Bone marrow (tissue), 2 donors: Measurements from ENCODE around the gene NRSN1.

Experiments used
- DNase-seq, 2 donors: peaks; one replicate each; lab custom pipeline; 2025; lab: John Stamatoyannopoulos, UW

Gene NRSN1, protein sequence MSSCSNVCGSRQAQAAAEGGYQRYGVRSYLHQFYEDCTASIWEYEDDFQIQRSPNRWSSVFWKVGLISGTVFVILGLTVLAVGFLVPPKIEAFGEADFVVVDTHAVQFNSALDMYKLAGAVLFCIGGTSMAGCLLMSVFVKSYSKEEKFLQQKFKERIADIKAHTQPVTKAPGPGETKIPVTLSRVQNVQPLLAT

DNA sequence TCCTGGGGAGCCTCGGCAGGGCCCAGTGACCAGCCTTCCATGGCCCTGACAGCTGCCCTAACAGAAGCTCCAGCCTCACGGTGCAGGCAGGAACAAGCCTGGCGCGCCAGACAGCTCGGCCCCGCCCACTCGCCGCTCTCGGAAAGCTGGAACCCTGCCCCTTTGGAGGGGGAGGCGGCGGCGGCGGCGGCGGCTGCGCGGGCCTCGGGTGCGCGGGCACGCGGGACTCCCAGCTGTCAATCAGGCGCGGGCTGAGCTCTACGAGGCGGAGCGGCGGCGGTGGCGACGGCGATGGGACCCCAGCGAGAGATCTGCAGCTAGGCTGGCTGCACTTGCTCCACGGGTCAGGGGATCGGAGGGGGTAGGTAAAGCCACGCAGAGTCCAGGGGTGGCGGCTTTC, at the start of gene NRSN1:
NRSN1 (plus strand) TSS at position 236 of the 400 bp plus-strand sequence. CDS start 8,113 bp downstream, outside the sequence.
- no peak for DNase-seq

DNA sequence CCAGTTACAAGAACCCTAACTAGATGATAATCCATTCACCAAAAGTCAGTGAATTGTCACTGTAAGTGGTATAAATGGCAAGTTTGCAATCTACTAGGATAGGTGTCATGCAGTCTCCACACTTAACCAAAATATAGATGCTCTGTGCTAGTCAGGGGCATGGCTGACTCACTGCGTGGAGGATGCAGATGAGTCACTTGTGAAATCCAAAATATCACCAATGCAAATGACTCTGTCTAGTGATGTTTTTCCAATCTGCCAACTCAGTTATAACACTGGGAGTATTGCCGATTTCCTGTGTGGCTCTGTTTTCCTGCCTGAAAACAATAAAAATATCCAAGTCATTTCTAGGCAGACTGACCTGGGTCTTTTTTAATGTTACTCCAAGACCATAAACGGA, 47.8 kb upstream of the NRSN1 start:
- no peak for DNase-seq

DNA sequence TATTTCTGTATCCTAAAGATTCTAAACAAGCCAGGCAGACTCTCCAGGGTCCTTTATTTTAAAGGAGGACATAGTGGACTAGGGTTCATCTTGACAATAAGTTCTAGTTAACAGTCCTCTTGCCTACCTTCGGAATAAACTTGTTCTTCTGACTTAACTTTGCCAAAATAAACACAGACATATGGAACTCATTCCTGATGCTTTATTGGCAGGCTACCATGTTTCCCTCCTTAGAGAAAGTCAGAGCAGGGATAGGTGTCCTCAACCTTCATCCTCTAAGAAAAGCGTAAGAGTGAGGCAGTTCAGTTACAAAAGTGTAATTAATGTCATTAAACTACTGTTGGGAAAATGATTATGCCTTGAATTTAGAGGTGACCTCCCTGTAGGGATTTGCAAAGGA, 46.9 kb upstream of the NRSN1 start:
- DNase-seq, result no peak

DNA sequence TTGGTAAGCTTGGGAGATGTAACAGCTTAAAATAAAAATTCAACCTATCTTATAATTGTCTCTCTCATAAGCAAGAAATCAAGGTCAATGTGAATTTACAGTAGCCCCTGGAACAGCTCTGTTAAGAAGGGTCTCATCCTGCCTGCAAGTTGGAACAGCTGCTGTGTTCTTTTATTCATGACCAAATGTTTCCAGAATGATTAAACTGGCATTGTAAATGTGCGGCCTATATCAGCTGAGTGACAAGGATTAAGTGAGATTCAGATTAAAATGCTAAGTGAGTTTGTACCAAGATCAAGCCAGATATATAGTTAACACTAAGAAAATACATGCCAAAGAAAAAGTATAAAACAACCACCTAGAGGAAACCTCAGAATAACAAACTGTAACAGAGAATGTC, 45.3 kb upstream of the NRSN1 start:
- DNase-seq, result no peak

DNA sequence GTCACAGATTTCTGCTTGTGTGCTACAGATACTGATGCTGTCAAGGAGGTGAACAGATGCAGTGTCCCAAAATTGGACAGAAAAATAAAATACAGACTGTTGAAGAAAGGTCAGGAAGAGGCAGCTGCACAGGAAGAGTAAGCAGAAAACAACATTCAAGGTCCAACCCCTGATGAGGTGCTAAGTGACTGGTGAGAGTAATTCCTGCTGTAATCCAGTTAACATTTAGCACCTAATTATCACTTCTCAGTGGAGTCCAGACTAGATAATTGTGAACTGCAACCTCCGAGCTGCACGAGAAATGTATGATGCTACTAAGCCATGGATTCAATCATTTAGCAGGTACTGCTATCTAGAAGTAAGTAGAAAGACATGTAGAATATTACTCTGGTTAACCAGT, 36.3 kb upstream of the NRSN1 start:
- DNase-seq, result no peak

DNA sequence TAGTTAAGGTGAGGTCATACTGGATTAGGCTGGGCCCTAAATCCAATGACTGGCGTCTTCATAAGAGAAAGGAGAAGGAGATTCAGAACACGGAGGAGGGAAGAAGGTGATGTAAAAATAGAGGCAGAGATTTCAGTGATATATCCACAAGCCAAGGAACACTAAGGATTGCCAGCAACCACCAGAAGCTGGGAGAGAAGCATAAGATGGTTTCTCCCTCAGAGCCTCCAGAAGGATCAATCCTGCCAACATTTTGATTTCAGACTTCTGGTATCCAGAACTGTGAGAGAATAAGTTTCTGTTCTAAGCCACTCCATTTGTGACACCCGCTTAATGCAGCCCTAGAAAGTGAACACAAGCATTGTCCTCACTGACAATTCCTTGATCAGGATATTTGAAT, 33.6 kb upstream of the NRSN1 start:
- no peak for DNase-seq

DNA sequence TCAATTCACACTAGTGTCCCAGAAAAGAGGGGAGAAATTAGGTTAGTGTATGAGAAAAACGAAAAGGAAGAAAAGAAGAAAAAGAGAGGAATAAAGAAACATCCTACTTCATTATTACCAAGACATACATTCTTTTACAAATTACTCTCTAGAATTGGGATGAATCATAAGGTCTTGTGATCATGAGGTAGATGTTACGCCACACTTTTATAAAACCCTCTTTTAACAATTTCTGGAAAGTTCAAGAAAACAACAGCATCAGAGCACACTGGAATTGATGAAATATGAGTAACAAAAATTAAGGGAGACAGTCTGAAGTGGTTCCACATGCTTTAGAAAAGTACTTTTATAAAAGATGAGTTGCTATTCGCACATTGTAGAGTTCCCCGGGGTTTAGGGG, 32.6 kb upstream of the NRSN1 start:
- DNase-seq, result no peak

DNA sequence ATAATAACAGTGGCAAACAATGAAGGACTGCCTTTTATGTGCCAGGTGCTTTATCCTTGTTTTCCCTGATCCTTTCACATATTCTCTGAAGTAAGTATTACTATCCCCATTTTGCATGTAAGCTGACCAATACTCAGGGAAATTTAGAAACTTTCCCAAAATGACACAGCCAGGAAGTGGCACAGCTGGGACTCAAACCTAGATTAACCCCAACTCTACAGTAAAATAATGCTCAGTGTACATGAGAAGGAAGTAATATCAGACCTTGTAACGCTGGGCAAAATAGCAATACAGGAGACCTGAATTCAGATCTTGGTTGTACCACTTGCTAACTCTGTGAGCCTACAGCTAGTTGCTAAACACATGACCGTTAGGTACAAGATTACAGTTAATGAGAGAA, 26.8 kb upstream of the NRSN1 start:
- no peak for DNase-seq

DNA sequence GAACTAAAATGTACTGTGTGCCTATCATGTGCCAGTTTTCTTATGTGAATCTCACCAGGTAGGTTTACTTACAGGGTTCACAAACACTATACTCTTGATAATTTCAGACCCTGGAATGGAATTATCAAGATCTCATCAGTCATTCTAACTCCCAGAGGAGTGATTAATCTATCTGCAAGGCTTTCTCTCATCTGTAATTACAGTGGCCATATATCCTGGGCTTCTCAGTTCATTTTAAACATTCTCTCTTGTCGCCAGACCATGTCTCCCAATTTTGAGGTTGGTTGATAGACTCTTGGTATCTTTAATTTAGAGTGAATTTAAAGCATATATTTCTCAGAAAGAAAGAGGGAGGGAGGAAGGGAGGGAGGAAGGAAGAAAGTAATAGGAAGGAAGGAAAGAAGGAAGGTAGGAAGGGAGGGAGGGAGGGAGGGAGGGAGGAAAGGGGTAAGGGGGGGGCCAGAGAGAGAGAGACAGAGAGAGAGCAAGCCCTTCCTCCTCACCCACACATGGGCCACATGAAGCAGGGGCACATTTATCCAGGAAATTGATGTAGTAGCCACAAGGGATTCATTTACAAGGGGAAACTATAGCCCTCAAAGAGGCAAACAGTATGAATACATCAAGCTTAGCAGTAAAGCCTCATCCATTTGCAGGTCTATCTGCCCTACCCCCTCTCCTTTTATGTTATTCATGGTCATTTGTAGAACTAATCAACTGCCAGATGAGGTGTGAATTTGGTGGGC, 25.8 kb upstream of the NRSN1 start:
- no peak for DNase-seq

DNA sequence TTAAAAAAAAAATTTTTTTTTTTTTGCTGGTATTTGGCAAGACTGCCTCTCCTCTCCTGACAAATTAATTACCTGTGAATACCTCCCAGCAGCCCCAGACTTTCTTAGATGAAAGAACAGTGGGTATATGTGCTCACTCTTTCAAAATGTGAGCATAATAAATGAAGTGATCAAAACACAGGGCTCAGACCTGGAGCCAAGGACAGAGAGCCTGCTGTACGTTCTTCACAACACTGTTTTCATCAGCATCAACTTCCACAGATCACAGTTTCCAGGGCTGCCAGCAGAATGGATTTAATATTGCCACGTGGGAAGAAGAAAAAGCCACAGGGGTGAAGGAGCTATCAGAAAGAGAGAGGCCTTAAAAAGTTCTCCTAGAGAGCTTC, 25.3 kb upstream of the NRSN1 start:
- DNase-seq, result no peak

DNA sequence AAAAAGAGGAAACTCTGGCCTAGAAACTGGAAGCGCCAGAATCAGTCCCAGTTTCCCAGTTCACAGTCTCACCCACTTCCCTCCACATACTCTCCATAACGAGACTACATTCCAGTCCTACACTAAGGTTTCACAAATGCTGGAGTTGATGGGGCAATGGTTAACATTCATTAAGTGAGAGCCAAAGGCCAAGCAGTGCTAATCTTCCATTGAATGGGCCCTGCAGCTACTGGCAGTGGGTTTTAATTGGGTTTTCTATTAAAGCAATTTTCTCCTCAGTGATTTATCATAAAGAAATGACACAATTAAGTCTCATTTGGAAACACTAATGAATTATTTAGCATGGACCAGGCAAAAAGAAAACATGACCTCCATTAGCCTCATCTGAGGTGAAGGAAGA, 20.8 kb upstream of the NRSN1 start:
- no peak for DNase-seq

DNA sequence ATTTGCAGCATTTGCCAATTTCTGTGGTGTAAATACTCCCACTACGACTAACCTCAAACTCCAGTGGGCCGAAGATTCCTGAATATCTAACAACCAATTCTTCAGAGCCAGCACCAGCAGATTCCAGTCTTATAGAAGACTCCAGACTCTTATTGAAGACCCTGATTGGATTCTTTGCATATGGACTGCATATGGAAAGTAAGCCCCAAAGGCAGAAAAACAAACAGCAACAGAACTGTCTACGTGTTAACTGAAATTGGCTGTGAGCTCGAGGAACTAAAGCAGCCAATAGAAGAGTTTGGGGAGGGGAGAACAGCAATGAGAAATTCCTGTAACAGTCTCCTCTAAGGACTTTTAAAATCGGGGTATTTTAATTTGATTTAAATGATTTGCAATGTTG, 19.7 kb upstream of the NRSN1 start:
- no peak for DNase-seq

DNA sequence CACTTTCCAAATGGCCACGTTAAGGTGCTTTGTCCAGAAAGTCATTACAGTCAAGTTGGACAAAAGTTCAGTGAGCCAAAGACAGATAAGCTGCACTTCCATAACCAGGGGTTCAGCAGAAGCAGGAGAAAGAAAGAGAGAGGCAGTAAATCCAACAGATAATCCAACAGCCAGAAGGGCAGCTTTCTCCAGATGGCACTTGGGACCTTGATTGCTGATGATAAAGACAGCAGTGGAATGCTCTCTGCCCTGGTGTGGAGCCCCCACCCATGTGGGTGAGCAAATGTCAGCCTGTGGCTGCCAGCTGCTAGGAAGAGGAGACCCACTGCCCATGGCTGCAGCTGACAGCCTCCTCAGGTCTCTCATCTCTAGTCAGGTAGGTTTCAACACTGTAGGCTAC, 18.7 kb upstream of the NRSN1 start:
- DNase-seq, result no peak

DNA sequence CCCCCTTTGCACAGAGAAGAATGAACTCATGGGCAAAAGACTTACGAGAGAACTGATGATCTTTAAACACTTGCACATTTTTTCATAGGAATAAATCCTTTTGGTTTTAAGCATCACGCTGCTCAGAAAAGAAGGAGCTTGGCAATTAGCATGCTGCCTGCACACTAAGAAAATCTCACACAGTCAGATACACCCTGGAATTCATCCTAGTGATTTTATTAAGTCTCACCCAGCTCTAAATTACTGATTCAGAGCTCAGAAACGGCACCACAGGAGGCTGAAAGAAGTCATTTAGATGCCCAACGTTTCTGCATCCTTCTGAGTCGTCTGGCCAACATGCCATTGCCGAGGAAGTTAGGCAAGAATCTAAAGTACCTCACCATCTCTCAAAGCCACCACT, 18.0 kb upstream of the NRSN1 start:
- DNase-seq, result no peak

DNA sequence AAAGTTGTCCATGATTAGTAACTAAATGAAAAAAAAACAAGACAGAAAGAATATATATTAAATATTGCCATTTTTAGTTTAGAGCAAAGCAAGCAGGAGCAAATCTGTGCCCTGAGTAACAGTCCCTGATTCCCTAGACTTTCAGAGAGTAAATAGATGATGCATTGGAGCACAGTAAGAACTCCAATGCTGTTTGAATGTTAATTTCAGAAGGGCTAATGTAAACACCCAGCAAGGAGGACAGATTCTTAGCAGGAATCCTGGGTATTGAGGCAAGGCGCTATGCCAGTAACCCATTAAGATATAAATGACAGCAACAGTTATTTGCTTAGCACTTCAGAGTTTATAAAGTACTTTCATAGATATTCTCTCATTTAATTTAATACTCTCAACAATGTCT, 15.6 kb upstream of the NRSN1 start:
- no peak for DNase-seq

DNA sequence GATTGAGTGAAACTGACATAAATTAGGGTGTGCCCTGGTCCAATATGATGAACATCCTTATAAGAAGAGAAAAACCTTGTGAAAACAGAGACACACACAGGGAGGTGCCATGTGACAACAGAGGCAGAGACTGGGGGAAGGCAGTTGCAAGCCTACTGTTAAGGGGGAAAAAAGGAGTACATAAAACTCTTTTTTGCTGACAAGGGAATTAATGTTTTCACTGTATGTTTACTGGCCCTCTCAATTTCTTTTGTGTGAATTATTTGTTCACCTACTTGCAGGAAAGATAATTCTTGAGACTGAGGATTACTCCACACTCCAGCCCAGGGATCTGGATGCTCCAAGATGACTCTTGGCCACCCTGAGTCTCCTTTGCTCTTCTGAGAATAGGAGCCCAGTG, 12.1 kb upstream of the NRSN1 start:
- DNase-seq, result no peak

DNA sequence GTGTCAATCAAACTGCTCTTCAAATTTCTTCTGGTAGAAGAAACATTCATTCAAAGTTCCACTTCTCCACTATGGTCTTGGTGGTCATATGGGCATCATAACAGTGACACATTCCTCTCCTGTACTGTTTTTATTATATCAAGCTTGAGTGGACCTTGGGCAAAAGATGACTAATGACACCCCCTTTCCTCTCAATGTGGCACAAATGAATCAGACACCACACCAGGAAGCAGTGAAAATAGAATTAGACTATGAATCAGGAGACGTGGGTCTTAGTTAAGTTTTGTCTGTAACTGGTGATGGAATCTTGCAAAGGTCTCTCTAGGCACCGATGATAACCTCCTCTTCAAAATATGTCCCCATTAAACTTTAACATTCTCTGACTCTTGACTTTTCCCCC, 9.0 kb upstream of the NRSN1 start:
- no peak for DNase-seq

DNA sequence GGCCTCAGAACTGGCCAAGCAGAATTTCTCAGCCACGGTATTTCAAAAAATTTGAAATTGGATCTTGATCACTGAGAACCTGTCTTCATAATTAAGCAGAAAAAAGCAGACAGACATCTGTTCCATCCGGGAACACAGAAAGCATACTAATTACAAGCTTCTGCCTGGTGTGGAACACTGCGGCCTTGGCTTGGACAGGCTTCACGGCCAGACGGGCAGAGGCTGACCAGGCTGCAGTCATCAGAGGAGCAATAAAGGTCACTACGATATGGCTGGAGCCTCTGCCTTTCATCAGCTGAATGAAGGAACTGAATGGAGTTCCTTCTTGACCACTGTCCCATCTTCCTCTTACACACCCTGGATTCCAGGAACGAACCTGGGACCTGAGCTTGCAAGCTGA, 3.9 kb upstream of the NRSN1 start:
- no peak for DNase-seq

DNA sequence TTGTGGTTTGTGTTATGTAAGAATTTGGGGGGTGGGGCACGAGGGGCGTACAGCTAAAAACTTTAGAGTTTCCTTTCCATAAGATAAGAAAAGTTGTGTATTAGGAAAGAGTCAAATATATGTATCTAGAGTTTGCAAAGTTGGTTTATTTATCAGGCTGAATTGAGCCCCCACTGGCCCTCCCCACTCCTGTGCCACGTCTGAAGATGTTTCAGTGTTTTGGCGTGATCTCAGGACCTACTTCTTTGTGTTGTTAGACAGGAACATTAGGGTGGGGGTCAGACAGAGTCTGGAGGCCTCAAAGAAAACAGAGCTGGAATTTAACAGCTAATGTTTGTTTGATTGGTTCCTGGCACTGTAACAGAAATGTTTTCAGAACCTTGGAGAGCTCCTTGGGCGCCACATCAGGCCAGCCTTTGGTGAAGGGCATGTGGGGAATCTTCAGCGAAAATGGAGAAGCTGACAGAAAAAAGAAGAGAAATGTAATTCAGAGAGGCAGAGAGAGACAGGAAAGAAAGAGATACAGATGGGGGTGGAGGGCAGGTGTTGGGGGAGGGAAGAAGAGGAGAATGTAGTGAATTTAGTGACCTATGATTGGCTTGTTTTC, 674 bp downstream of the NRSN1 start:
- DNase-seq, result peak in 1 of 2 donors; percentile 6

DNA sequence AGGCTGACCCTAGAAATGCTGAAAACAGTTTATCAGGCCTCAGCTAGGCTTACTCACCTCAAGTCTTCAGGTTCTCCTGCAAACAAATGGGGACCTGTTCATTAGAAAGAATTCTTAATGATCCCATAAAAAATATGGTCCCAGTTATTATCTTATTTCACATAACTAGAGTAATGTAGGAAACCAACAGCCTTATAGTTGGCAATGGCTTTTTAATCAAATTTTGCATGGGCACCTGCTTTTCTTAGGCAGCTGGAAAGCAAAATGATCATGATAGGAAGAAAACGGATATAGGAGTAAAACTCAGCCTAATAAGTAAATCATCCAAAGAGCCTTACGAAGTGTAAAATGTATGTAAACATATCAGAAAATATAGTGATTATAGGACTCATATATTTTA, 1.3 kb downstream of the NRSN1 start:
- DNase-seq, result no peak

DNA sequence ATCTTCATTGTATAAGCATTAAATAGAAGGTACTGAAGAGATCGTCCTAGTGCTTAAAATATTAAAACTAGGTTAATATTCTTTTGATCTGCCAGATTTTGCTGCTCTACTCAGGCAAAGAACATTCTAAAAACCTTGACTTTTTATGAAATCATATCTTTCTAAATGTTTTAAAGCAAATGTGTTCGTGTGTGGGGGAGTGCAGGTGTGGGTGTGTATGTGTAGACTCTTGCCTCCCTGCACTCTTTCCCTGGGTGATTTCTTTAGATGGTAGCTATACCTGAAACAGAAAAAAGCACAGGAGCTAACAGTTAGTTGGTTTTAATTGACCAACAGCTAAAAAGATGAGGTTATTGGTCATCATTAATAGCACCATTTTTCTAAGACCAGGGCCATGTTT, 5.7 kb downstream of the NRSN1 start:
- no peak for DNase-seq

DNA sequence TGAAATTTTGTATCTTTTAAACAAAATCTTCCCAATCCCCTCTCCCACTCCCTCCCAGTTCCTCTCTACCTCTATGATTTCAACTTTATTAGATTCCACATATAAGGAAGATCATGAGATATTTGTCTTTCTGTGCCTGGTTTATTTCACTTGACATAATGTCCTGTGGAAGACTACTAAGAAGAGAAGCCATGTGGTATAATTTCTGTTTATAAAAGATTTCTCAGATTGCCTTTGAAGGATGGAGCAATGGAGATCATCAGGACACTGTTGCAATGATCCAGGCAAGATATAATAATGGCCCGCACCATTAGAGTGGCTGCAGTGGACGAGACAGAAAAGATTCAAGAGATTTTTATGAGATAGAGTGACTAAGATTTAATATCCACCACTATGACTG, 13.1 kb downstream of the NRSN1 start:
- DNase-seq, result no peak

DNA sequence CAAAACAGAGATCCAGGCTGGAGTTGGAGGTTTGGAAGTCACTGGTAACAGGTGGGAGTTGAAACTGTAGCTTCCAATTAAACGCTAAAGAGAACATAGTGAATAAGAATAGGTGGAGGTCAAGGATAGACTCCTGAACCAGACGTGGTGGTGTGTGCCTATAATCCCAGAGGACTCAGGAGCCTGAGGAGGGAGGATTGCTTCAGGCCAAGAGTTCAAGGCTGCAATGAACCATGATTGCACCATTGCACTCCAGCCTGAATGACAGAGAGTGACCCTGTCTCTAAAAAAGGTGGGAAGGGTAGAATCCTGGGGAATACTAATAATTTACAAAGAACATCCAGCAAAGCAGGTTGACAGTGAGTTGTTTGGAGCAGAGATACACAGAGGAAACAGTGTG, 13.6 kb downstream of the NRSN1 start:
- DNase-seq, result no peak

DNA sequence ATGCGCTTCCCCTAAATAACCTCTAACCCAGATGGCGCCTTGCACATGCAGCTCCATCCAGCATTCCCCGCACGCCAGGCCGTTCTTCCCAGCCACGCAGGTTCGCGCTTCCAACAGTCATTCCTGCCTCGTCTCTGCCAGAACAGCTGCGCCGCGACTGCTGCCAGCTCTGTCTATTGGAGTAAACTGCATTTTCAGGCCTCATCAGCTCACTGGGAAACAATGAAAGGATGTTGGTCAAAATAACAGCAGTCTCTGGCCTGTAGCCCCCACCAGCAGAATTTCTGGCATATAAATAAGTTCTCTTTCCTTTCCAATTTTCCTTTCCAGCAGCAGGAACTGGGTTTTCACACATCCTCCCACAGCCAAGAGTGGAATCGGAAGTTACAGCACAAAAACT, 14.6 kb downstream of the NRSN1 start:
- no peak for DNase-seq
